Left colon (tissue), 2 donors: ENCODE measurements around the gene SLC47A2. TPM values are rescaled to one million over a fixed set of nuclear protein-coding genes. Genes with fewer than 3 reads are reported as not detected.

Experiments
- ATAC-seq: fragments of 200-7000 bp; cut with Tn5 transposase; one replicate; pipeline ENCODE4 v1.9.1; 2020; ENCODE audit warnings: mild to moderate bottlenecking, moderate library complexity
- DNase-seq, 2 donors: peaks; one replicate each; pipeline ENCODE4 v3.0.0-alpha.2; 2020
- intact Hi-C, 2 donors: fragments of 100-400 bp; cut with DNase I in 1 of 2; cut with micrococcal nuclease in 1 of 2; formaldehyde crosslinking; loops; one replicate each; pipeline versions ENCODE4 v1.11.2 to v1.14.0; 2022; cut with DNase I, micrococcal nuclease
- total RNA-seq, 2 donors: library from RNA; stranded (reverse); fragmentation: NEBNext Ultra II Directional; extraction: Animal tissue kit (Norgen Biotek cat#: 25700); gene quantifications; one replicate each; pipeline ENCODE4 v1.2.1, GENCODE V29; 2021
- donor health status: DM: no; HTN: no; CAD: no.
- donor health status: DM: yes; HTN: yes; CAD: no.

SLC47A2 gene
- total RNA-seq, 2 donors from 2014 or later, result 0.14 to 0.40 TPM

GRCh38 chr17:19750020-19750572 lies 33.7 kb upstream of the SLC47A2 start:
- DNase-seq, result no peak
- intact Hi-C loops, result no loop called here
- ATAC-seq, result no peak

DNA sequence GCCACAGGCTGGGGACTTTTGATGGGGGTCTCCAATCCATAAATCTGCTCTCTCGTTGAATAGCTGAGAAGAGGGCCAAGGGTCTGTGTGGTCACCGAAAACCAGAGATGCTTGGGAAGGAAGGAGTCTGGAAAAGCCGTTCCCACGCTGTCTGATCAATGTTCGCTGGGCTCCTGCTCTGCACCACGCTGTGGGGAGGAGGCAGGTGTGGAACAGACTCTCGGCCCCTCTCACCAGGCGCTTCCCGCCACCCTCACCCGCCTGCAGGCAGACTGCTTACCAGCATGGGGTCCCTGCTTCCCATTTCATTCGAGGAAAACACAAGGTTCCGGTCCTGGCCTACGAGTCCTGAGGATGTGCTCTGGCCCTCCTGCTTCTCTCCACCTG lies 32.4 kb upstream of the SLC47A2 start:
- ATAC-seq (no peak), DNase-seq (no peak)
- intact Hi-C loops, result no loop called here

DNA sequence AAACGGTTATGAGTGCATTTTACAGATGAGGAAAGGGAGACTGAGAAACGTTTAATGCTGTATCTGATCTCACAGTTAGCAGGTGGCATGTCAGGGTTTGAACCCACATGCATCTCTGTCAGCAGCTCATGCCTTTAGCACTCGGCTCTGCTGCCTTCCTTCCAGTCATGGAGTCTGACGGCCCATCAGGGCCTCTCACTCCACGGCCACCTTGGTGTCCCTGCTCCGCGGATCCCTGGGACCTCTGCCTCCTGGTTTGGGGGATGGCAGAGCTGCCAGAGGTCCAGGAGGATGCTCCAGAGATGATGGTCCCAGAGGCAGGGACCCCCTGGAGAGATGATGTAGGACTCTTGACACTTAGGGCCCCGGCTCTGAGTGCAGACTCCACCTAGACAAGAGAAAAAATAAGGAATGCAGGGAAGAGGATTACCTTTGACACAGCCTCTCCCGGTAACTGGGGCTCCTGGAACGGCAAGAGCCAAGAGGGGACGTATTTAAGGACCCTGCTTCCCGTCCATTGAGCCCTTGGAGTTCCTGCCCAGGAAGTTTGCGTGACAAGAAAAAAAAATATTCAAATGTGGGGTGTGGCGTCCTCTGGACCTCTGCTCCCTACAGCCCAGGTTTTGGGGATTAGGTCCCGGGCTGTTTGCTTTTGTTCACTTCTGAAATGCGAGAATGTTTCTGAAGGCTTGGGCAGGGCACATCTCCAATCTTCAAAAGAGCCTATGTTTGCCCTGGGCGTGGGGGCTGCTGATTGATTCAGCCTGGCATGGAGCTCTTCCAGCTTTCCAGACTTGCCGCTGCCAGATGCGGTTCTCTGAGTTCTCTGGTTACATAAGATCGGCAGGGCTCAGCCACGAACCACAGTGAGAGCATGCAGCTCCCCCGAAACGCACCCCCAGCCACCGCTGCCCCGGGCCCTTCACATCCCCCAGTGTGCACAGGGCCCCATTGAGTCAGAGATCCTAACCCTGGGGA lies 31.7 kb upstream of the SLC47A2 start, which contains the start of gene ALDH3A1:
Gene ALDH3A1 (minus strand): TSS at position 470 of the 978 bp plus-strand sequence. CDS start 3,169 bp downstream, outside the sequence.
- DNase-seq, result peak in 1 of 2 donors; percentile 41
- intact Hi-C loops, result no loop called here
- peak; percentile 23 for ATAC-seq

- no peak for ATAC-seq
- intact Hi-C loops, result no loop called here
- DNase-seq, result no peak
Observed at GRCh38 chr17:19747159-19747719, 30.9 kb upstream of the SLC47A2 start.

GRCh38 chr17:19746517-19746916 lies 30.1 kb upstream of the SLC47A2 start:
- no peak for ATAC-seq
- intact Hi-C loops, result no loop called here
- DNase-seq, result no peak

DNA sequence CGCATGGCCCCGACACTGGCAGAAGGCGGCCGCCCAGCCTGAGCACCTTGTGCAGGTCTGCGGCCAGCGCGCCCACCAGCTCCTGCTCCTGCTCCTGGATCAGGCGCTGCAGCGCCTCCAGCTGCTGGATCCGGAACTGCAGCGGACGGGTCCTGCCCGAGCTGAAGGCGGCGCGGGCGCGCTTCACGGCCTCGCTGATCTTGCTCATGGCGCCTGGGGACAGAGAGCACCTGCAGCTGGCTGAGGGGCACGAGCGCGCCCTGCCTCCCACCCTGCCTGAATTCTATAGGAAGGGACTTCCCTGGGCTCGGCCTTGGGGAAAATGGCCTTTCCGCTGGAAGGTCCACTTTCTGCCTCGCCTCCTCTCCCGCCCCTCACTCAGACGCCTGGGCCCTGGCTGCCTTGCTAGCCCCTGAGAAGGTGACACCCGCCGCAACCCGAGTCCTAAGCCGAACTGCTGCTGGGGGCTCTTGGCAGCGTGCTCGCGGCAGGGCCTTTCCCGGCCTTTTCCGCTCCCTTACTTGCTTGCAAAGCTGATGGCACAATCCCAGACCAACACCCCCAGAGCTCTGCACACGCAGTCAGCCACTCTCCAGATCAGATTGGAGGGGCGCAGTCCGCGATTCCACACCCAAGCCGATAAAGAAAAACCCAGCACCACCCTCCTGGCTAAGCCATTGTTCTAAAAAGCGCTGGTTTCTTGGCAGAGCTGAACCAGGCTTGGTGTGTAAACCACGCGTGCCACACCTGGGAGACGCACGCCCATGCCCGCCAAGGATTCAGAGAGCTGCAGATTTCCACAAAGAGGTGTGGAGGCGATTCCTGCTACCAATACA lies 28.8 kb upstream of the SLC47A2 start:
- intact Hi-C loops, result no loop called here
- peak; percentile 90 to 95 for DNase-seq
- peak; percentile 82 for ATAC-seq

- intact Hi-C loops, result no loop called here
- ATAC-seq, result peak; percentile 27
- DNase-seq, result peak in 1 of 2 donors; percentile 50
Observed at GRCh38 chr17:19744492-19744891, 28.1 kb upstream of the SLC47A2 start.

DNA sequence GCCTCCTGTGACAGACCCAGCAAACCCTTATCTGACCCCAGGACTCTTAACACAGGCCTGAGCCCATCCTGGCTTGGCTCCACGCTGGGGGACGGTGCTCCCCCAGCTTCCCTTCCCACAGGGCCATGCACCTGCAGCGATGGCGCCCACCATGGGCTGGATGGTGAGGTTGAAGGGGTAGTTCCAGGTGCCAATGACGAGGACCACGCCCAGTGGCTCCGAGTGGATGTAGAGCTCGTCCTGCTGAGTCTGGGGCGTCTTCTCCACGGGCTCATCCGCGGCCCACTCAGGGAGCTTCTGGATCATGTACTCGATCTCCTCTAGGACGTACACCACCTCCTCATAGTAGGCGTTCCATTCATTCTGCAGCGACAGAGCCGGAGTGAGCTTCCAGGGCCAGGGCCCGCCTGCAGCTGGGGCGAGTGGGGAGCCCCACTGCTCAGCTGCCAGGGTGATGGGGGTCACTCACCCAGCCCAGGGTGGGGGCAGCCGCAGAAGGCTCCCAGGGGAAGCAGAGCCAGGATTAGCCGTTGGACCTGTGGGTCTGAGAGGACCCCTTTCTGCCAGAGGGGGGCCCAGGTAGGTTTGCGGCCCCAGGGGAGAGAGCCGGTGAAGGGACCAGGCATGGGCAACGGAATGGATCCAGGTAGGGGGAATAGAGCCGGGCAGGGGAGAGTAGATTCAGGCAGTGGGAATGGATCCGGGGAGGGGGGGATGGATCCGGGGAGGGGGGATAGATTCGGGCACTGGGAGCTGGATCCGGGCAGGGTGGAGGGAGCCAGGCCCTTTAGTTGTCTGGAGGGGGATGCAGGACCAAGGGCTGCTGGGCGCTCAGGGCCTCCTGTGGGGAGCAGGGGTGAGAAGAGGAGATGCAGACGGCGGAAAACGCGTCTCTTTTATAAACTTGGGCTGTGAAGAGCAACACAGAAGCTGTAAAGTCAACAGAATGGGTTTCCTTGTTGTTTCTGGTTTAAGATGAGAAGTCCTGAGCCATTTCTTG lies 27.0 kb upstream of the SLC47A2 start:
- ATAC-seq, result no peak
- intact Hi-C loops, result no loop called here
- no peak for DNase-seq

- DNase-seq (no peak), ATAC-seq (no peak)
- intact Hi-C loops, result no loop called here
Observed at GRCh38 chr17:19742495-19742894, 26.1 kb upstream of the SLC47A2 start.

- ATAC-seq (no peak), DNase-seq (no peak)
- intact Hi-C loops, result no loop called here
Observed at GRCh38 chr17:19741832-19742457, 25.6 kb upstream of the SLC47A2 start.

DNA sequence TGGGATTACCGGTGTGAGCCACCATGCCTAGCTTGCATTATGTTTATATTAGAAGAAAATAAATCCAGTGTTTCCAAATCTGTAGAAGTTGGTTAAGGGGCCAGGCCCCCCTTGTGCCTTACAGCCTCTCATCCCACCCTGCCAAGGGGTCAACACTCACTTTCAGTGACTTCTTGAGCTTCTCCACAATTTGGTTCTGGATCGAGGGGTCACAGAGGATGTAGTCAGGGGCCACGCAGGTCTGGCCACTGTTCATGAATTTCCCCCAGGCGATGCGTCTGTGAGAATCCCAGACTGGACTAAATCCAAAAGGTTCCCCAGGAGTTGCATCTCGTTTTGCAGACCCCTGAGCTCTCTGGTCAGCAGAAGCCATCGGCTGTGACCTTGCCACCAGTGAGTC lies 24.5 kb upstream of the SLC47A2 start:
- intact Hi-C loops, result no loop called here
- DNase-seq, result no peak
- no peak for ATAC-seq

- DNase-seq (no peak), ATAC-seq (no peak)
- intact Hi-C loops, result no loop called here
Observed at GRCh38 chr17:19739241-19740201, 23.1 kb upstream of the SLC47A2 start.

DNA sequence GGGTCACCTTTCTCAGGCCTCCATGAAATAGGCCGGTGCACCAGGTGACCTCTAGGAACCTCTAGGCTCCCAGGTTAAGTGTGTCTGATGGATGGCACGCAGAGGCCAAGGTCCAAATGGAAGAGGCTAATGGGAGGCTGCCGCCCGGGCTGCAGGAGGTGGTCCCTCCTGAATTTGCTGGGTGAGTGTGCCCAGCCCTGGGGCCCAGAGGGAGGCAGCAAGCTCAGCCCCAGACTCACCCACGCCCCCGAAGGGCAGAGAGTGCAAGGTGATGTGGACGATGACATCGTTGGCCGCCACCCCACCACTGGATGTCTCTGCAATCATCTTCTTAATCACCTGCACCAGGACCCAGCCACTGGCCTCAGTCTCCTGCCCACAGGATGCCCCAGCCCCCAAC lies 22.4 kb upstream of the SLC47A2 start:
- intact Hi-C loops, result no loop called here
- DNase-seq (no peak), ATAC-seq (no peak)

DNA sequence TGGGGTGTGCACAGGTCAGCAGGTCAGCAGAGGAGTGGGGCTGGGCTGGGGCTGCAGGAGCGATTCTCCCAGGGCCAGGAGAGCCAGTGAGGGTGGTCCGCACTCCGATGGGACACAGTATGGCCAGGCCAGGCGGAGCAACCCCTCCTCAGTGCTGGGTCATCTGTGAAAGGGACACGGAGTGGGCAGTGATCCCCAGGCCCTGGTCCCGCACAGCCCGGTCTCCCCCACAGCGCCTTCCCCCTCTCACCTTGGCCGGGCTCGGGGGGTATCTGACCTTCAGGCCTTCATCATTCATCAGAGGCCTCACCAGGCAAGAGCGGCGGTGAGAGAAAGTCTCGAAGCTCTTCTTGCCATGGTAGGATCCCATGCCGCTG lies 21.7 kb upstream of the SLC47A2 start:
- DNase-seq (no peak), ATAC-seq (no peak)
- intact Hi-C loops, result no loop called here

- intact Hi-C loops, result no loop called here
- ATAC-seq (no peak), DNase-seq (no peak)
Observed at GRCh38 chr17:19737305-19738072, 21.1 kb upstream of the SLC47A2 start.

- DNase-seq (no peak), ATAC-seq (no peak)
- intact Hi-C loops, result no loop called here
Observed at GRCh38 chr17:19736071-19736470, 19.7 kb upstream of the SLC47A2 start.
